ENCODE measurements around the gene MUL1.

DNA sequence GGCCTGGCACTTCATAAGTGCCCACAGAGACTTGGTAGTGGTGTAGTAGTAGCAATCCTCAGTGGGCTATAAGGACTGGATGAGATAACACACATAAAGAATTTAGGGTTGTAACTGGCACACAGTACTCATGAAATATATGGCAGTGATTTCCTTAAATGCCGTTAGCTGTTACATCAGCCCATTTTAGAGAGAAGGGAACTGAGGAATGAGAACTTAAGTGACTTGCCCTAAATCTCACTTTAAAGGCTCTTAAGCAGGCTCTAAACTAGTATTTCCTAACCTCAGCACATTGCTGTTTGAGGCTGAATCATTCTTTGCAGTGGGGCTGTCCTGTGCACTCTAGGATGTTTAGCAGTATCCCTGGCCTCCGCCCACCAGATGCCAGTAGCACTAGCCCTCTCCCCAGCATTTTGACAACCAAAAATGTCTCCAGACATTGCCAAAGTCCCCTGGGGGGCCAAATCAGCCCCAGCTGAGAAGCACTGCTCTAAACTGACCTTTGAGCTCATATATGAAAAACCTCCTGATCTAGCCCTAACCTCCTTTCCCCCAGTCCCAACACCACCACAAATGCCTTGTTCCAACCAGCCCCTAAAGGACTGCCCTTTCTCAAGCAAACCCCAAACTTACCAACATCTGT lies 33.5 kb downstream of the MUL1 start:
- TF ChIP-seq, protein P1, sequence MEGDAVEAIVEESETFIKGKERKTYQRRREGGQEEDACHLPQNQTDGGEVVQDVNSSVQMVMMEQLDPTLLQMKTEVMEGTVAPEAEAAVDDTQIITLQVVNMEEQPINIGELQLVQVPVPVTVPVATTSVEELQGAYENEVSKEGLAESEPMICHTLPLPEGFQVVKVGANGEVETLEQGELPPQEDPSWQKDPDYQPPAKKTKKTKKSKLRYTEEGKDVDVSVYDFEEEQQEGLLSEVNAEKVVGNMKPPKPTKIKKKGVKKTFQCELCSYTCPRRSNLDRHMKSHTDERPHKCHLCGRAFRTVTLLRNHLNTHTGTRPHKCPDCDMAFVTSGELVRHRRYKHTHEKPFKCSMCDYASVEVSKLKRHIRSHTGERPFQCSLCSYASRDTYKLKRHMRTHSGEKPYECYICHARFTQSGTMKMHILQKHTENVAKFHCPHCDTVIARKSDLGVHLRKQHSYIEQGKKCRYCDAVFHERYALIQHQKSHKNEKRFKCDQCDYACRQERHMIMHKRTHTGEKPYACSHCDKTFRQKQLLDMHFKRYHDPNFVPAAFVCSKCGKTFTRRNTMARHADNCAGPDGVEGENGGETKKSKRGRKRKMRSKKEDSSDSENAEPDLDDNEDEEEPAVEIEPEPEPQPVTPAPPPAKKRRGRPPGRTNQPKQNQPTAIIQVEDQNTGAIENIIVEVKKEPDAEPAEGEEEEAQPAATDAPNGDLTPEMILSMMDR (IDR thresholded peaks at IDR 0.05), result no peak
- TF ChIP-seq POLR2A (IDR thresholded peaks at IDR 0.05), result no peak
